HG03575 (cell line): ENCODE data around the gene CAST.

Source experiments
- ATAC-seq: cut with Tn5 transposase; IDR thresholded peaks from one replicate; pipeline ENCODE4 v1.9.1; 2021; ENCODE audit not compliant: unreplicated experiment, insufficient number of reproducible peaks, low FRiP score; ENCODE audit errors: extremely low read depth

The CAST gene

GRCh38 chr5:96823900-96824380 is 161.8 kb downstream of the CAST start:
- ATAC-seq, result no peak
